Parathyroid adenoma (tissue), 2 donors: ENCODE measurements around the gene BCKDK.
A peak's percentile ranks its signal among the peaks of the same experiment; 100 is the strongest.

Experiments used
- H2AFZ ChIP-seq: fragments of 300-600 bp; sonication (generic); one replicate; pipeline ENCODE4 v1.7.0; 2017; ENCODE audit warnings: antibody characterized with exemption, mild to moderate bottlenecking
- H3K27ac ChIP-seq: fragments of 300-600 bp; sonication (generic); one replicate; pipeline ENCODE4 v1.7.0; 2017
- H3K27me3 ChIP-seq: fragments of 300-600 bp; sonication (generic); one replicate; pipeline ENCODE4 v1.7.0; 2017; ENCODE audit warnings: low read length; ENCODE audit not compliant: control insufficient read depth, insufficient read depth
- H3K36me3 ChIP-seq: fragments of 300-600 bp; sonication (generic); one replicate; pipeline ENCODE4 v1.7.0; 2017; ENCODE audit warnings: low read length; ENCODE audit not compliant: control insufficient read depth, insufficient read depth
- H3K4me1 ChIP-seq: fragments of 300-600 bp; sonication (generic); one replicate; pipeline ENCODE4 v1.7.0; 2017; ENCODE audit warnings: control low read depth
- H3K4me2 ChIP-seq: fragments of 300-600 bp; sonication (generic); one replicate; pipeline ENCODE4 v1.7.0; 2017; ENCODE audit warnings: low read length
- H3K4me3 ChIP-seq: fragments of 300-600 bp; sonication (generic); one replicate; pipeline ENCODE4 v1.7.0; 2017; ENCODE audit warnings: low read depth, low read length
- H3K79me2 ChIP-seq: fragments of 300-600 bp; sonication (generic); one replicate; pipeline ENCODE4 v1.7.0; 2017; ENCODE audit warnings: control low read depth
- H3K9ac ChIP-seq: fragments of 300-600 bp; sonication (generic); one replicate; pipeline ENCODE4 v1.7.0; 2017; ENCODE audit warnings: mild to moderate bottlenecking
- H3K9me3 ChIP-seq: fragments of 300-600 bp; sonication (generic); one replicate; pipeline ENCODE4 v1.7.0; 2017; ENCODE audit warnings: low read length; ENCODE audit not compliant: control insufficient read depth
- CTCF ChIP-seq: fragments of 300-600 bp; sonication (generic); IDR thresholded peaks from one replicate; pipeline ENCODE4 v1.7.0; 2017; ENCODE audit warnings: antibody characterized with exemption, mild to moderate bottlenecking
- donor health status: primary hyperparathyroidism.

BCKDK gene

GRCh38 chr16:31157136-31157535 is 49.0 kb downstream of the BCKDK start:
- peak overlapping the region; percentile 17 for H3K4me2 ChIP-seq
- H3K27me3 ChIP-seq, result no peaks in the 10 kb centered on the region
- TF ChIP-seq CTCF, result no peak
- no peak overlapping the region for H3K4me3 ChIP-seq
- peak overlapping the region; percentile 19 for H2AFZ ChIP-seq
- H3K9me3 ChIP-seq, result no peaks in the 10 kb centered on the region
- no peaks in the 10 kb centered on the region for H3K79me2 ChIP-seq
- no peaks in the 10 kb centered on the region for H3K36me3 ChIP-seq
- H3K9ac ChIP-seq, result no peak overlapping the region
- no peak overlapping the region for H3K27ac ChIP-seq
- no peaks in the 10 kb centered on the region for H3K4me1 ChIP-seq
